Fibroblast of lung (primary cell): ENCODE data around the gene CPS1. TPM values are rescaled to one million over a fixed set of nuclear protein-coding genes. Genes with fewer than 3 reads are reported as not detected.

Source experiments
- DNase-seq, 2 donors: peaks; one replicate each; pipeline versions ENCODE4 v3.0.0 to v3.0.0-alpha.2; 2010; ENCODE audit warnings: low read depth in 2 of 2
- H2AFZ ChIP-seq: 2 replicates; pipeline ENCODE4 v1.5.1; 2012; ENCODE audit warnings: low read length, control low read depth, inconsistent platforms
- H3K27ac ChIP-seq: 2 replicates; pipeline ENCODE4 v1.5.1; 2011; ENCODE audit warnings: low read length, control low read depth; ENCODE audit not compliant: insufficient read depth
- H3K27me3 ChIP-seq: 2 replicates; pipeline ENCODE4 v1.5.1; 2011; ENCODE audit warnings: mild to moderate bottlenecking, low read length; ENCODE audit not compliant: control insufficient read depth, insufficient read depth
- H3K36me3 ChIP-seq: 2 replicates; pipeline ENCODE4 v1.5.1; 2011; ENCODE audit warnings: low read length; ENCODE audit not compliant: control insufficient read depth, insufficient read depth
- H3K4me1 ChIP-seq: 2 replicates; pipeline ENCODE4 v1.5.1; 2011; ENCODE audit warnings: low read length; ENCODE audit not compliant: control insufficient read depth, insufficient read depth; ENCODE audit errors: extremely low read depth
- H3K4me2 ChIP-seq: 2 replicates; pipeline ENCODE4 v1.5.1; 2011; ENCODE audit warnings: low read length, control low read depth; ENCODE audit not compliant: insufficient read depth; ENCODE audit errors: extremely low read depth
- H3K4me3 ChIP-seq, 4 experiments: fragments of 200-600 bp in 1 of 4; sonication (generic) in 1 of 4; replicated peaks in 1 of 4; 2 replicates each; pipeline ENCODE4 v1.5.1; 2011 to 2016; ENCODE audit warnings: low read length in 4 of 4, low read depth in 3 of 4, mild to moderate bottlenecking in 3 of 4, control low read depth in 2 of 4, inconsistent platforms in 1 of 4, mixed read lengths in 1 of 4; ENCODE audit not compliant: insufficient read depth in 1 of 4; ENCODE audit errors: control extremely low read depth in 1 of 4
- H3K79me2 ChIP-seq: 2 replicates; pipeline ENCODE4 v1.5.1; 2012; ENCODE audit warnings: mild to moderate bottlenecking, low read length, inconsistent platforms; ENCODE audit not compliant: control insufficient read depth, insufficient read depth
- H3K9ac ChIP-seq: 2 replicates; pipeline ENCODE4 v1.5.1; 2011; ENCODE audit warnings: mild to moderate bottlenecking, low read length, control low read depth; ENCODE audit not compliant: insufficient read depth
- H3K9me3 ChIP-seq: 2 replicates; pipeline ENCODE4 v1.5.1; 2012; ENCODE audit warnings: low read depth, low read length; ENCODE audit not compliant: control insufficient read depth, insufficient read depth
- H4K20me1 ChIP-seq: 2 replicates; pipeline ENCODE4 v1.5.1; 2011; ENCODE audit warnings: low read length; ENCODE audit not compliant: control insufficient read depth, insufficient read depth; ENCODE audit errors: extremely low read depth
- CTCF ChIP-seq, 2 donors: IDR thresholded peaks in 1 of 2; conservative IDR thresholded peaks in 1 of 2; 1 replicate in 1 of 2; 2 replicates in 1 of 2; pipeline ENCODE4 v1.5.1; 2011 to 2012; ENCODE audit warnings: low read length in 2 of 2, control low read depth in 1 of 2, inconsistent platforms in 1 of 2, low read depth in 1 of 2, mild to moderate bottlenecking in 1 of 2
- EZH2 ChIP-seq: IDR thresholded peaks from 2 replicates; pipeline ENCODE4 v1.5.1; 2012; ENCODE audit warnings: low read length, control low read depth, mild to moderate bottlenecking; ENCODE audit errors: missing control alignments
- polyA plus RNA-seq, 2 donors: library from polyadenylated mRNA; depleted of rRNA in 1 of 2; stranded (reverse) in 1 of 2; unstranded in 1 of 2; fragments of >200 nt; gene quantifications; 2 replicates each; pipeline ENCODE4 v1.2.1, GENCODE V29; 2011 to 2012; ENCODE audit warnings: missing spikeins in 1 of 2
- total RNA-seq: library from RNA; depleted of rRNA; stranded (reverse); fragments of >200 nt; gene quantifications from 2 replicates; pipeline ENCODE4 v1.2.1, GENCODE V29; 2014

Gene CPS1
- total and polyA plus RNA-seq, 2 donors (not counting 1 experiment from before 2014, with no cell fraction given), result 25.7 to 27.4 TPM

DNA sequence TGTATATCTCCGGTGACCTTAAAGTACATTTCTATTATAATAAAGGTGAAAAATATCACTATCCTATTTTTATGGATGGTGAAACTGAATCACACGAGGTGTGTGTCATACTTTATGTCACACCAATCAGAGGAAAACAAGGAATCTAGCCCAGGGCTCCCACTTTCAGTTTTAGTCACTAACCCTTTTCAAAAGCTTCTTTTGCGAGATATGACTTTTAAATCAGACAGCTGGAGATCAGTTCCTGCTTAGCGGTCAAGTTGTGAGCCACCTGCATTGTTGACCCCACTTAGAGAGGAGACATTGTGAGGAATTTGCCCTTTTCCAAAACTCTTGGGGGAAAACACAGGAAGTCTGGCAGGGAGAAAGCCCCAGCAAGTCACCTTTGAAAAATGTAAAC lies 70.5 kb downstream of the CPS1 start:
- no peaks in the 10 kb centered on the region for H3K27me3 ChIP-seq
- no peak overlapping the region for H3K4me3 ChIP-seq
- TF ChIP-seq EZH2 (no peak), CTCF (conservative IDR thresholded peaks at IDR 0.05 in 1 of 2, IDR thresholded peaks at IDR 0.05 in 1 of 2; ENCODE audit: low read depth in 1 of 2, low read length in 2 of 2) (no peak)
- H3K9ac ChIP-seq, result no peak overlapping the region
- peak overlapping the region; percentile 20 for H3K27ac ChIP-seq
- H2AFZ ChIP-seq, result peak overlapping the region; percentile 50
- no peaks in the 10 kb centered on the region for H4K20me1 ChIP-seq
- no peaks in the 10 kb centered on the region for H3K79me2 ChIP-seq
- H3K4me2 ChIP-seq, result peak overlapping the region; percentile 44
- peaks cover 2% of the 10 kb centered on the region for H3K4me1 ChIP-seq
- no peaks in the 10 kb centered on the region for H3K9me3 ChIP-seq
- DNase-seq, result peak in 1 of 2 donors; percentile 67
- H3K36me3 ChIP-seq, result no peaks in the 10 kb centered on the region

DNA sequence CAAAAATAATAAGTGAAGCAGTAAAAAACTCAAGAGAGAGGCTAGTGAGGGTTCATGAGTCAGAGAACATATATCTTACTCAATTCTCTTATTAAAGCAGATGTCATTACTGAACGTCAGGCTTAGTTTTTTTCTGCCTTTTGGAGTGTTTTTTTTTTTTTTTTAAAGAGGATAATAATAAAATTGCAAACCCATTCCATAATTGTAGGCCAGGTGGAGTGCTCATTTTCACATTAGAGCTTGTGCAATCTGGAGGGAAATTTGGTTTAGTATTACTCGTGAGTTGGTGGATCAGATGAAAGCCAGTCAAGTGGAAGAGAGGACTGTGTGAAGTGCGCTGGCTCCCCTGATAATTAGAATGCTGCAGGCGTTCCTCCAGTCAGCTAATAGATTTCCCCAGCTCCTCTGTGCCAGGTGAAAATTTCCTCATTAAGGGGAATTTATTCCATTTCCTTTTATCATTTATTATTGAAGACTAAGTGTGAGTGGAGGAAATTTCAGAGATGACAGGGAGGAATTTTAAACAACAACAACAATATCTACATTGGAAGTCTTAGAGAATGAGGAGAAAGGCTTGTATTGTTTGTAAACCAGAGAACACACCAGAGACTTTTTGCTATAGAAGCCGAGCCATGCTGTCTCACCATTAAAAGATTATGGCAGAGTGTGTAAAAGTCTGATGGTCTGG lies 74.6 kb downstream of the CPS1 start:
- H3K4me3 ChIP-seq, result no peak overlapping the region
- H3K36me3 ChIP-seq, result no peaks in the 10 kb centered on the region
- no peaks in the 10 kb centered on the region for H3K27me3 ChIP-seq
- TF ChIP-seq EZH2 (no peak), CTCF (conservative IDR thresholded peaks at IDR 0.05 in 1 of 2, IDR thresholded peaks at IDR 0.05 in 1 of 2; ENCODE audit: low read depth in 1 of 2, low read length in 2 of 2) (no peak)
- no peaks in the 10 kb centered on the region for H4K20me1 ChIP-seq
- DNase-seq, result no peak
- H2AFZ ChIP-seq, result no peak overlapping the region
- H3K4me1 ChIP-seq, result peaks cover 2% of the 10 kb centered on the region
- no peak overlapping the region for H3K4me2 ChIP-seq
- H3K9ac ChIP-seq, result no peak overlapping the region
- H3K79me2 ChIP-seq, result no peaks in the 10 kb centered on the region
- no peak overlapping the region for H3K27ac ChIP-seq
- no peaks in the 10 kb centered on the region for H3K9me3 ChIP-seq

GRCh38 chr2:210633699-210634098 lies 77.3 kb downstream of the CPS1 start:
- no peaks in the 10 kb centered on the region for H3K79me2 ChIP-seq
- H3K4me3 ChIP-seq, result no peak overlapping the region
- H3K27ac ChIP-seq, result no peak overlapping the region
- no peaks in the 10 kb centered on the region for H3K9me3 ChIP-seq
- TF ChIP-seq CTCF (conservative IDR thresholded peaks at IDR 0.05 in 1 of 2, IDR thresholded peaks at IDR 0.05 in 1 of 2; ENCODE audit: low read depth in 1 of 2, low read length in 2 of 2), result no peak
- TF ChIP-seq EZH2, result no peak
- H2AFZ ChIP-seq, result no peak overlapping the region
- H3K27me3 ChIP-seq, result no peaks in the 10 kb centered on the region
- no peak for DNase-seq
- H3K36me3 ChIP-seq, result no peaks in the 10 kb centered on the region
- H3K4me2 ChIP-seq, result no peak overlapping the region
- no peaks in the 10 kb centered on the region for H3K4me1 ChIP-seq
- no peaks in the 10 kb centered on the region for H4K20me1 ChIP-seq
- H3K9ac ChIP-seq, result no peak overlapping the region
